GM06990 (cell line): ENCODE data around the gene SREBF1.

Experiments
- DNase-seq: peaks from one replicate; pipeline ENCODE4 v3.0.0-alpha.2; 2011; ENCODE audit not compliant: insufficient read length; ENCODE audit errors: extremely low read depth
- H3K27me3 ChIP-seq: replicated peaks from 2 replicates; pipeline ENCODE4 v1.6.0; 2011; ENCODE audit warnings: low read length; ENCODE audit not compliant: control insufficient read depth, insufficient read depth
- H3K36me3 ChIP-seq: 2 replicates; pipeline ENCODE4 v1.5.1; 2011; ENCODE audit warnings: low read length; ENCODE audit not compliant: control insufficient read depth, insufficient read depth
- H3K4me3 ChIP-seq: replicated peaks from 2 replicates; pipeline ENCODE4 v1.5.1; 2011; ENCODE audit warnings: low read depth, mild to moderate bottlenecking, control low read depth, low read length
- TF ChIP-seq, protein P1 (sequence below): IDR thresholded peaks from 2 replicates; pipeline ENCODE4 v1.5.1; 2011; ENCODE audit warnings: low read length, control low read depth, mild to moderate bottlenecking, inconsistent platforms; ENCODE audit not compliant: insufficient read depth, poor library complexity, severe bottlenecking

SREBF1 gene

DNA sequence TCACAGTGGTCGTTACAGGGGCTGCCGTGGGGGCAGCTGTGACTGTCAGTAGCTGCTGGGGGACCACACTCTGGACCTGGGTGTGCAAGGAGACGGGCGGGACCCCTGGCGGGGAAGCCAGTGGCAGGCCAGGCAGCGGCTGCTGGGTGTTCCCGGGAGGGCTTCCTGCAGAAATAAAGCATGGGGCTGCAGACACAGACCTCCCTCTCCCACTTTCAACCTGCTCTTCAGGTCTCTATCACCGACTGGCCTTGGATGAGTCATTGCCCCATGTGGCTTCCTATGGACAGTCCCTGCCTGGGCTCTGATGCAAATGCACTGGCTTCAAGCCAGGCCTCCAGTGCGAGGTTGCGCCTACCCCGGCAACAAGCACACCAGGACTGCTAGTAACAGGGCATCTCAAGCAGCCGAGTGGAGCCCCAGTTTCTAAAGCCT, 17.2 kb downstream of the SREBF1 start:
- H3K4me3 ChIP-seq: no peak overlapping the region

DNA sequence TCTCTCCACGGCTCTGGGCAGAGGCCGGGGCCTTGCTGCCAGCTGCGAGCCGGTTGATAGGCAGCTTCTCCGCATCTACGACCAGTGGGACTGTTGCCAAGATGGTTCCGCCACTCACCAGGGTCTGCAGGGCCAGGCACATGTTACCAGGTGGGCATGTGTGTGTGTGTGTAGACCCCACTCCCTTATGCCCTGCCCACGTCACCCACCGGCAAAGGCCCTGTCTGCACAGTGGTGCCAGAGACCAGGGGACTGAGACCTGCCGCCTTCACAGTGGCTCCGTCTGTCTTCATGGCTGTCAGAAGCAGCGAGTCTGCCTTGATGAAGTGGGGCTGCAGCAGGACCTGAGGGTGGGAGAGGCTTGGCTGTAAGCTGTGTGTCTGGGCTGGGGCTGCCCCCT, 17.7 kb downstream of the SREBF1 start:
- H3K27me3 ChIP-seq: no peaks in the 10 kb centered on the region
- H3K4me3 ChIP-seq: no peak overlapping the region
- TF ChIP-seq, protein P1, sequence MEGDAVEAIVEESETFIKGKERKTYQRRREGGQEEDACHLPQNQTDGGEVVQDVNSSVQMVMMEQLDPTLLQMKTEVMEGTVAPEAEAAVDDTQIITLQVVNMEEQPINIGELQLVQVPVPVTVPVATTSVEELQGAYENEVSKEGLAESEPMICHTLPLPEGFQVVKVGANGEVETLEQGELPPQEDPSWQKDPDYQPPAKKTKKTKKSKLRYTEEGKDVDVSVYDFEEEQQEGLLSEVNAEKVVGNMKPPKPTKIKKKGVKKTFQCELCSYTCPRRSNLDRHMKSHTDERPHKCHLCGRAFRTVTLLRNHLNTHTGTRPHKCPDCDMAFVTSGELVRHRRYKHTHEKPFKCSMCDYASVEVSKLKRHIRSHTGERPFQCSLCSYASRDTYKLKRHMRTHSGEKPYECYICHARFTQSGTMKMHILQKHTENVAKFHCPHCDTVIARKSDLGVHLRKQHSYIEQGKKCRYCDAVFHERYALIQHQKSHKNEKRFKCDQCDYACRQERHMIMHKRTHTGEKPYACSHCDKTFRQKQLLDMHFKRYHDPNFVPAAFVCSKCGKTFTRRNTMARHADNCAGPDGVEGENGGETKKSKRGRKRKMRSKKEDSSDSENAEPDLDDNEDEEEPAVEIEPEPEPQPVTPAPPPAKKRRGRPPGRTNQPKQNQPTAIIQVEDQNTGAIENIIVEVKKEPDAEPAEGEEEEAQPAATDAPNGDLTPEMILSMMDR: no peak
- peaks cover 10% of the 10 kb centered on the region for H3K36me3 ChIP-seq
- DNase-seq: no peak

More for the DNA sequence above, 17.2 kb downstream of the SREBF1 start:
- Histone ChIP-seq H3K27me3 (no peaks in the 10 kb centered on the region), H3K36me3 (peaks cover 10% of the 10 kb centered on the region)
- TF ChIP-seq, protein P1: no peak
- DNase-seq: peak; percentile 72

DNA sequence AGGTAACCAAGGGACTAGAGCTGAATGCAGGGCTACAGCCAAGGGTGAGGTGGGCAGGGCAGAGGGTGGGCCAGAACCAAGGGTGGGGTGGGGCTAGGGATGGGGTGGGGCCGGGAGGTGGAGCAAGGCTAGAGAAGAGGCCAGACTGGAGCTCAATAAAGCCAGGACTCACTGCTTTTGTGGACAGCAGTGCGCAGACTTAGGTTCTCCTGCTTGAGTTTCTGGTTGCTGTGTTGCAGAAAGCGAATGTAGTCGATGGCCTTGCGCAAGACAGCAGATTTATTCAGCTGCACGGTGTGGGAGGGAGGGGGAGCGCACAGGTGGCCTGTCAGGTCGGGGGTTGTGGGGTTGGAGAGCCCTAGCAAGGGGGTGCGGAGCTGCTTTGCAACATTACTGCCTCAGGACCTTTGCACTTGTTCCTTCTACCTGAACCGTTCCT, 18.7 kb downstream of the SREBF1 start:
- no peaks in the 10 kb centered on the region for H3K27me3 ChIP-seq
- TF ChIP-seq, protein P1: no peak
- H3K4me3 ChIP-seq: no peak overlapping the region
- no peak for DNase-seq
- H3K36me3 ChIP-seq: peaks cover 12% of the 10 kb centered on the region

DNA sequence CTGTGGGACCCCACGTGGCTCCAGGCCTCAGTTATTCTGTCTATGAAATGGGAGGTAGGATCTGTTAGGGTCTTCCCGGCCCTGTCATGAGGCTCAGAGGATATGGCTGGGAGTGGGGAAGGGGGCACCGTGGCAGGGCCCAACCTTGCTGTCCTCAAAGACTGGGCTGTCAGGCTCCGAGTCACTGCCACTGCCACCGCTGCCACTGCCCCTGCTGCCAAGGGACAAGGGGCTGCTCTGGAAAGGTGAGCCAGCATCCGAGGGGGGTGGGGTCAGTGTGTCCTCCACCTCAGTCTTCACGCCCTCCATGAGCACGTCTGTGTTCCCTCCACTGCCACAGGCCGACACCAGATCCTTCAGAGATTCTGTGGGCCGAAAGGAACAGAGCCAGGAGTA, 19.2 kb downstream of the SREBF1 start:
- TF ChIP-seq, protein P1: no peak
- Histone ChIP-seq H3K36me3 (peaks cover 13% of the 10 kb centered on the region), H3K4me3 (no peak overlapping the region), H3K27me3 (no peaks in the 10 kb centered on the region)
- no peak for DNase-seq

DNA sequence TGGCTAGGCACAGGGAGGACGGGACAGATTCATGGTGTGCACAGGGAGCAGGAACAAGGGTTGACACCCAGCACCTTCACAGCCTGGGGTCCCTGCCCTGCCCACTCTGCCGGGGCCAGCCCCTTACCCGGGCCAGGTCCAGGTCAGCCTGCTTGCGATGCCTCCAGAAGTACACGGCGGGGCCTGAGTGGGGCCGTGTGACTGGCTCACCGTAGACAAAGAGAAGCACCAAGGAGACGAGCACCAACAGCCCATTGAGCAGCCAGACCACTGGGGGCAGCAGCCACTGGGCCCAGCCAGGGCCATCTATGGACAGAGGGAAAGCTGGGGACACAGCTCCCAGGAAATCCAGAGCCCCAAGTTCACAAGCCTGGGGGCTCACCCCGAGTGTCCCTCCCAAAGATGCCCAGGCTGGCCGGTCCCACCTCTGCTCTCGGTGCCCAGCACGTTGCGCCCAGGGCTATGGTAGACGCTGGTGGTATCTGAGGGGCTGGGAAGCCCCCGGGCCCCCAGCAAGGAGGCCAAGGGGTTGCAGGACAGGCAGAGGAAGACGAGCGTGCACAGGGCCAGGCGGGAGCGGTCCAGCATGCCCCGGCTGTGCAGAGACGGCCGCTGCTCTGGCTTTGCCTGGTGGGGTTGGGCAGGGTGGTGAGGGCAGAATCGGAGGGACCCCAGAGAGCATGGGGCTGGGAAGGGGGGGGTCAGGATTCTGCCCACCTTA, 19.8 kb downstream of the SREBF1 start:
- TF ChIP-seq, protein P1: no peak
- no peaks in the 10 kb centered on the region for H3K27me3 ChIP-seq
- no peak for DNase-seq
- H3K4me3 ChIP-seq: no peak overlapping the region
- peaks cover 13% of the 10 kb centered on the region for H3K36me3 ChIP-seq
